BLaER1 treated with 17β-estradiol and CSF1 and Interleukin-3, amounts not matched to agents 10 nM and 100 nM (cell line): Measurements from ENCODE around the gene SS18L1.

Experiments used
- H3K27ac ChIP-seq, 11 experiments: shearing (Covaris generic); formaldehyde crosslinking; 2 replicates each; pipeline ENCODE4 v1.8.1; 2022
- H3K27me3 ChIP-seq, 11 experiments: shearing (Covaris generic); formaldehyde crosslinking; 2 replicates each; pipeline ENCODE4 v1.8.1; 2022
- H3K36me3 ChIP-seq, 11 experiments: shearing (Covaris generic); formaldehyde crosslinking; 2 replicates each; pipeline ENCODE4 v1.8.1; 2022
- H3K4me1 ChIP-seq, 10 experiments: shearing (Covaris generic); formaldehyde crosslinking; 2 replicates each; pipeline ENCODE4 v1.8.1; 2022
- H3K4me2 ChIP-seq, 11 experiments: shearing (Covaris generic); formaldehyde crosslinking; 2 replicates each; pipeline ENCODE4 v1.8.1; 2022
- H3K4me3 ChIP-seq, 10 experiments: shearing (Covaris generic); formaldehyde crosslinking; 2 replicates each; pipeline ENCODE4 v1.8.1; 2022
- H3K9ac ChIP-seq, 11 experiments: shearing (Covaris generic); formaldehyde crosslinking; 2 replicates each; pipeline ENCODE4 v1.8.1; 2022
- H3K9me3 ChIP-seq, 11 experiments: shearing (Covaris generic); formaldehyde crosslinking; replicated peaks in 1 of 11; 2 replicates each; pipeline ENCODE4 v1.8.1; 2022
- H4K20me1 ChIP-seq, 11 experiments: shearing (Covaris generic); formaldehyde crosslinking; 2 replicates each; pipeline ENCODE4 v1.8.1; 2022
- Cebpa-rat ChIP-seq, 11 experiments: shearing (Covaris generic); IDR thresholded peaks; 2 replicates each; pipeline ENCODE4 v1.8.1; 2022

SS18L1 gene, protein sequence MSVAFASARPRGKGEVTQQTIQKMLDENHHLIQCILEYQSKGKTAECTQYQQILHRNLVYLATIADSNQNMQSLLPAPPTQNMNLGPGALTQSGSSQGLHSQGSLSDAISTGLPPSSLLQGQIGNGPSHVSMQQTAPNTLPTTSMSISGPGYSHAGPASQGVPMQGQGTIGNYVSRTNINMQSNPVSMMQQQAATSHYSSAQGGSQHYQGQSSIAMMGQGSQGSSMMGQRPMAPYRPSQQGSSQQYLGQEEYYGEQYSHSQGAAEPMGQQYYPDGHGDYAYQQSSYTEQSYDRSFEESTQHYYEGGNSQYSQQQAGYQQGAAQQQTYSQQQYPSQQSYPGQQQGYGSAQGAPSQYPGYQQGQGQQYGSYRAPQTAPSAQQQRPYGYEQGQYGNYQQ

DNA sequence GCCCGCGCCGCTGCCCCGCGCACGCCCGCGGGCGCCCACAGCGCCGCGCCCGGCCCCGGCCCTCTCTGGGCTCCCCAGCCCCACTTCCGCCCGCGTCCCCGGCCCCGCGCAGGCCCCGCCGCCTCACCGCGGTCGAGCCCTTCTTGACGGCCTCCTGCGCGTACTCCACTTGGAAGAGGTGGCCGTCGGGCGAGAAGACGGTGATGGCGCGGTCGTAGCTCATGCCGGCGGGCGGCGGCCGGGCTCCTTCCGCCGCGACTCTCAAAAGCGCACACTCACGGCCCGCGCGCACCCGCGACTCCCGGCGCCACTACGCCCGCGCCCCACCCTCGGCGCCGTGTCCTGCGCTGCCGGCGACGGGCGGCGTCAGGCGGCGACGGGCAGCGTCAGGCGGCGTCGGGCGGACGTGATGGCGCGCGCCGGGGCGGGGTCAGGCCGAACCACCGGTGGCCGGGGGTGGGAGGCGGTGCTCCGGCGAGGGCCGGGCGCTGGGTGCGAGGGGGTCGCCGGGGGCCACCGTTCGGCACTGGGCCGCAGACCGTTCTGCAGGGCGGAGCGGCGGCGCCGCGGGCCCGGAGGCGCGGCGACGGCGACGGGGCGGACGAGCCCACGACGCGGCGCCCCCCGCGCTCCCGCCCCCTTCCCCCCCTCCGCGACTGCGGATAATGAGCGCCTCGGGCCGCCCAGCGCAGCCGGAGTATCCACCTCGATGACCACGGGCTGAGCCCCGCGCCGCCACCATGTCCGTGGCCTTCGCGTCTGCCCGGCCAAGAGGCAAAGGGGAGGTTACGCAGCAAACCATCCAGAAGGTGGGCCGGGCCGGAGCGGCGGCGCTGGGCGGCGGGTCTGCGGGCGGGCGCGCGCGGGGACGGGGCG lies at the start of gene SS18L1, which contains the start of gene PSMA7:
SS18L1 (plus strand) TSS at position 689 of the 876 bp plus-strand sequence; CDS start at position 741, 52 bp downstream.
PSMA7 (minus strand) TSS at position 314 of the 876 bp plus-strand sequence; CDS start at position 223, 91 bp downstream.
- Histone ChIP-seq H3K27ac (peak within 1 kb of the TSS; percentile 96 to 99 (median 99)), H3K36me3 (peaks cover 30 to 49% (median 44%) of the 10 kb centered on the region in 11 experiments), H4K20me1 (peaks cover 78 to 95% (median 92%) of the 10 kb centered on the region in 11 experiments)

DNA sequence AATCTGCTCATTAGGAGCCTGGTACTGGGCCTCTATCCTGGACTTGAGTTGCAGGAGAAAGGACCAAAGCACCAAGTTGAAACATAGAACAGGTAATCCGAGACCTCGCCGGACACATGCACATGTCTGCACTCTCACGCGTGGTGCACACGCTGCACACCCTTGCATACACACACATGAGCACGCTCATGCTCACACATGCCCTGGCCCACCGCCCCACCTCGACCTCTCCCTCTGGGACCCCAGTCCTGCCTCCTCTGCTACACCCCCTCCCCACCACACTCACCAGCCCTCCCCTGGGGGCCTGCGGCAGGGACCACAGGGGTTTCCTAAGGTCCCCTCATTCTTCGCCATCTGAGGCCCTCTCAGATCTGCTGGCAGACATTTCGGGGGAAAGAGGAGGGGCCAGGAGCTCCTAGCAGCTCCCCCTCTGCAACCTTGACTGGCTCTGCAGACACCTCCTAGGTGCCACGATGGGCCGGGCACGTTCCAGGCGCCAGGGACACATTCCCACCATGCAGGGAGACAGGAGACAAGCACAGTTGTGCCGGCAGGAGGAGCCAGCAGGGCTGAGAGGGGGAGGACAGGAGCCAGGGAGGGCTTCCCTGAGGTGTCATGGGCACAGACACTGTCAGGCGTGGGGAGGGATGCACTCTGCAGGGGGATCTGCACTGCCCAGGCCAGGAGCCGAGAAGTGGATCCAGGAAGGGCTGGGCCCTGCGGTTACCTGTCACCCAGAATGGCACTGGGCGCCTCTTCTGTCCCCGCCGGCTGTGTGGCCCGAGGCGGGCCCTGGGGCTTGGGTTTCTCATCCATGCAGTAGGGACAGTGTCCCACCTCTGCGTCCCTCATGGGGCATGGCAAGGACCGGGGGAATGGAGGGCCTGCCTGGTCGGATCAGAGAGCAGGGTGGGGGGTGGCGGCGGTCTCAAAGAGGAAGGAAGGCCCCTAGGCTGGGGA lies 46.9 kb upstream of the SS18L1 start:
- H3K27ac ChIP-seq = no peak overlapping the region
- H3K4me3 ChIP-seq = no peak overlapping the region
- H4K20me1 ChIP-seq = no peaks in the 10 kb centered on the region
- H3K27me3 ChIP-seq = no peaks in the 10 kb centered on the region
- TF ChIP-seq Cebpa-rat (IDR thresholded peaks at IDR 0.05) = no peak
- H3K4me1 ChIP-seq = peaks cover 0 to 19% (median 14%) of the 10 kb centered on the region in 10 experiments; a peak in 14 of 20 replicates
- 0 out of 22 replicates have a peak overlapping the region, but pooled peaks of 2 of the 11 experiments have one; percentile 3 to 18 for H3K9ac ChIP-seq
- H3K4me2 ChIP-seq = peak overlapping the region in 8 of 11 experiments; percentile 39 to 72 (median 60); a peak in 17 of 22 replicates
- peaks cover 34 to 84% (median 53%) of the 10 kb centered on the region in 11 experiments for H3K9me3 ChIP-seq
- H3K36me3 ChIP-seq = peaks cover 0 to under 1% (median 0%) of the 10 kb centered on the region in 11 experiments; a peak in 2 of 22 replicates

More for the DNA sequence above, at the start of gene SS18L1, which contains the start of gene PSMA7:
- Histone ChIP-seq H3K4me1 (peaks cover 38 to 48% (median 41%) of the 10 kb centered on the region in 10 experiments), H3K4me3 (peak within 1 kb of the TSS; percentile 89 to 100 (median 99)), H3K9ac (peak within 1 kb of the TSS; percentile 95 to 100 (median 99)), H3K27me3 (no peaks in the 10 kb centered on the region), H3K4me2 (peak within 1 kb of the TSS; percentile 87 to 98 (median 97)), H3K9me3 (no peaks in the 10 kb centered on the region)
- no peak for TF ChIP-seq Cebpa-rat (IDR thresholded peaks at IDR 0.05)

DNA sequence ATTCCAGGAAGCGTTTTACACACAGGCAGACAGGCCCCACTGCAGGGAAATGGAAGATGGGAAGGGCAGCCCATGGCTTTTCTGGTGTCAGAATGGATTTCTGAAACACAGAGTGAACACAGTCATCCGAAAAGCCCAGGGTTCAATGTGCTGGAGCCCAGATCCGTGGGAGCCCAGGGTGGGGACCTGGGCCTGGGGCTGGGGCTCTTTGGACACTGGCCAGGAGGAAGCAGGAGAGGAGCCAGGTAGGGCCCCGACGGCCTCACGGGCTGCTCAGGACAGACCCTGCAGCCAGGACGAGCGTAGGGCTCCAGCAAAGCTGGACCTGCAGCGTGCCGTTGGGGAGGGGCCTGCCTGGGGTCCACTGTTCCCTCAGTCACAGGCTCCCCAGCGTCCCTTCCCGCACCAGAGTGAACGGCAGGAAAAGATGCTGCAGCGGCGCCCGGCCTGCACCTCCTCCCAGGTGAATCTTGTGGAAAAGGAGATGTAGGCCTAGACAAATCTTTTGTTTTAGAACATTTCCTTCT lies 45.6 kb upstream of the SS18L1 start:
- Histone ChIP-seq H3K4me3 (no peak overlapping the region), H4K20me1 (no peaks in the 10 kb centered on the region), H3K4me1 (peaks cover 0 to 23% (median 15%) of the 10 kb centered on the region in 10 experiments; a peak in 15 of 20 replicates), H3K4me2 (peak overlapping the region in 7 of 11 experiments; percentile 10 to 72 (median 51); a peak in 7 of 22 replicates), H3K36me3 (peaks cover 0 to 3% (median 0%) of the 10 kb centered on the region in 11 experiments; a peak in 2 of 22 replicates), H3K27ac (no peak overlapping the region), H3K9me3 (peaks cover 39 to 84% (median 55%) of the 10 kb centered on the region in 11 experiments), H3K9ac (no peak overlapping the region), H3K27me3 (no peaks in the 10 kb centered on the region)
- TF ChIP-seq Cebpa-rat (IDR thresholded peaks at IDR 0.05) = no peak

DNA sequence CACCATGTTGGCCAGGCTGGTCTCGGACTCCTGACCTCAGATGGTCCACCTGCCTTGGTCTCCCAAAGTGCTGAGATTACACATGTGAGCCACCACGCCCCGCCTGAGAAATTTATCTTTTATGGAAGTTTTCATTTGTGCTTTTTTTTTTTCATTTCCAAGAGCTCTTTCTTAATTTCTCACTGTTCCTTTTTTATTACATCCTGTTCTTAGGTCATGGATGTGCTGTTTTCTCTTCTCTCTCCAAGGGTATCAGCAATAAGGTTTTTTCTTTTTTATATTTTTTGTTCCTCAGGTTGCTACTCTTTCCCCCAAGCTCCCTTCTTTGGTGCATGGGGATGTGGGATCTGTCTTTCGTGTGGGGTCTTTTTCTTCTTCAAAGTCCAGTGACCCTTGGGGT lies 42.5 kb upstream of the SS18L1 start:
- H3K27ac ChIP-seq = no peak overlapping the region
- H3K27me3 ChIP-seq = no peaks in the 10 kb centered on the region
- peaks cover 62 to 90% (median 73%) of the 10 kb centered on the region in 11 experiments for H3K9me3 ChIP-seq
- no peak overlapping the region for H3K4me3 ChIP-seq
- H4K20me1 ChIP-seq = no peaks in the 10 kb centered on the region
- no peak overlapping the region for H3K9ac ChIP-seq
- peaks cover 0 to 3% (median 0%) of the 10 kb centered on the region in 11 experiments; a peak in 2 of 22 replicates for H3K36me3 ChIP-seq
- H3K4me1 ChIP-seq = peaks cover 0 to 23% (median 15%) of the 10 kb centered on the region in 10 experiments; a peak in 15 of 20 replicates
- no peak overlapping the region for H3K4me2 ChIP-seq
- TF ChIP-seq Cebpa-rat (IDR thresholded peaks at IDR 0.05) = no peak

DNA sequence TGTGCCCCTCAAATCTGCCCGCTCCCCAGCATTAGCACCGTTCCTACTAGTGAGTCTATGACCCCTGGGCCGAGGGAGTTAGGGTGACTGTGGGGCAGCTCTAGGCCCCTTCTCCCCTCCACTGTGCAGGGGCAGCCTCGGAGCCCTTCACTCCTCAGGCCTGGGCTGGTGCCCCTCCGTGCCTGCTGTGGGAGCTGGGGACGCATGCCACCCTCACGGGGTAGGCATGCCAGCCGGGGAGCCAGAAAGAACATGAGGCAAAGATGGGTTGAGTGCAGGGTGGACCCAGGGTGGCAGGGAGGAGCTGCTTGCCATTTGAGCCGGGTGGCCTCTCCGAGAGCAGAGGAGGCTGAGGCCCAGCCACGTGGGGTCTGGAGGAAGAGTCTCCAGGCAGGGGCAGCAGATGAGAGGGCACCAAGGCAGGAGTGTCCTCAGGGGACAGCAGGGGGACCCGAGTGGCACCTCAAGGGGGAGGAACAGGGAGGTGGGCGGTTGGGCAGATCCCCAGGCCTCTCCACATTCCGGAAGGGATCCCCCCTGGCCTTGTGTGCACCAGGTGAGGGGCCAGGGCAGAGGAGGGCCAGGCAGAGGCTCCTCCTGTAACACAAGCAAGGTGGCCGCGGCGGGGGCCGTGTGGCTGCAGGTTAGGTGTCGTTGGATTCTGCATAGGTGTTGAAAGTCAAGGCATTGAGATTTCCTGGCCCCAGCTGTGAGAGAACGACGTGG lies 39.9 kb upstream of the SS18L1 start:
- Histone ChIP-seq H3K4me1 (peaks cover 0 to 5% (median 0%) of the 10 kb centered on the region in 10 experiments; a peak in 3 of 20 replicates), H3K36me3 (peaks cover 0 to 11% (median 0%) of the 10 kb centered on the region in 11 experiments; a peak in 5 of 22 replicates), H3K27ac (no peak overlapping the region), H4K20me1 (no peaks in the 10 kb centered on the region), H3K27me3 (no peaks in the 10 kb centered on the region), H3K4me2 (no peak overlapping the region), H3K4me3 (no peak overlapping the region), H3K9ac (no peak overlapping the region), H3K9me3 (peaks cover 88 to 100% (median 97%) of the 10 kb centered on the region in 11 experiments)
- TF ChIP-seq Cebpa-rat (IDR thresholded peaks at IDR 0.05) = no peak

DNA sequence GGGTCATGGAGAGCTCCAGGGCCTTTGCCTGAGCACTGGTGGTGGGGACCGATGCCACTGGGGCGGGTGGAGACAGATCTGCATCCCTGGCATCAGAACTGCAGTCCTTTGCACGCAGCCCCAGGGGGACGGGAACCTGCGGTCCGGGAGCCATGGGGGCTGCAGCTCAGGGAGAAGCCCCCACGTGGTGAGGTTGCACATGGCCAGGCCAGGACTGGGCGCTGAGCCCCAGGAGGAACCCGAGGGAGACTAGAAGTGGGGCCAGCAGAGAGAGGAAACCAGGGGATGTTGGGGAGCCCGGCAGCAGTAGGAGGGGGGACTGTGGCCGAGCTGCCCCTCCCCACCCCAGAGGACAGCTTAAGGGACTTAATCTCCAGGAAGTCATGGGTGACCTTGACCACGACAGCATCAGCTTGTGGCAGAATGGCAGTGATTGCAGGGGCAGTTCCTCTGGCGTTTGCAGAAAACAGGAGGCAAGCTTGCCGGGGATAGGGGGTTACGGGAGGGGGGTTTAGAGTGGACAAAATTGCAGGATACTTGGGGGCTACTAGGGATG lies 39.3 kb upstream of the SS18L1 start:
- Histone ChIP-seq H3K9ac (no peak overlapping the region), H3K9me3 (peaks cover 94 to 100% (median 97%) of the 10 kb centered on the region in 11 experiments)

More for the DNA sequence above, 39.3 kb upstream of the SS18L1 start:
- H3K4me3 ChIP-seq = no peak overlapping the region
- H3K4me1 ChIP-seq = peaks cover 0 to 5% (median 0%) of the 10 kb centered on the region in 10 experiments; a peak in 3 of 20 replicates
- no peaks in the 10 kb centered on the region for H4K20me1 ChIP-seq
- no peak for TF ChIP-seq Cebpa-rat (IDR thresholded peaks at IDR 0.05)
- H3K4me2 ChIP-seq = no peak overlapping the region
- peaks cover 0 to 11% (median 0%) of the 10 kb centered on the region in 11 experiments; a peak in 5 of 22 replicates for H3K36me3 ChIP-seq
- no peak overlapping the region for H3K27ac ChIP-seq
- no peaks in the 10 kb centered on the region for H3K27me3 ChIP-seq
